HepG2 (cell line): ENCODE measurements around the gene UNC5C.

Source experiments
- CEBPB ChIP-seq: IDR thresholded peaks from 2 replicates; pipeline ENCODE4 v1.6.1; 2011; ENCODE audit warnings: low read depth, low read length, improper control_type of control experiment, borderline replicate concordance
- CHD2 ChIP-seq: IDR thresholded peaks from 2 replicates; pipeline ENCODE4 v1.6.1; 2011; ENCODE audit warnings: low read depth, low read length, improper control_type of control experiment
- HMG20B ChIP-seq: conservative IDR thresholded peaks from 2 replicates; pipeline ENCODE4 v1.6.1; 2016; ENCODE audit warnings: missing genetic modification reagents, missing compliant biosample characterization
- KMT2A ChIP-seq: sonication (generic); formaldehyde crosslinking; IDR thresholded peaks from 2 replicates; pipeline ENCODE4 v1.4.0; 2020; ENCODE audit warnings: missing genetic modification reagents
- MAZ ChIP-seq, 2 experiments: sonication (generic) in 1 of 2; formaldehyde crosslinking in 1 of 2; IDR thresholded peaks; 2 replicates each; pipeline versions ENCODE4 v1.5.0 to v1.6.1; 2012 to 2020; ENCODE audit warnings: low read depth in 2 of 2, mild to moderate bottlenecking in 2 of 2, borderline replicate concordance in 1 of 2, improper control_type of control experiment in 1 of 2, low read length in 1 of 2, missing genetic modification reagents in 1 of 2, moderate library complexity in 1 of 2
- POLR2AphosphoS5 ChIP-seq: IDR thresholded peaks from 2 replicates; pipeline ENCODE4 v1.6.1; 2012; ENCODE audit warnings: low read depth, low read length
- TERF1 ChIP-seq: sonication (generic); formaldehyde crosslinking; IDR thresholded peaks from 2 replicates; pipeline ENCODE4 v1.8.0; 2022; ENCODE audit warnings: mild to moderate bottlenecking, missing genetic modification reagents, moderate library complexity
- THAP7 ChIP-seq: sonication (generic); formaldehyde crosslinking; IDR thresholded peaks from 2 replicates; pipeline ENCODE4 v1.8.1; 2023; ENCODE audit warnings: mild to moderate bottlenecking, missing genetic modification reagents
- ZBTB39 ChIP-seq: sonication (generic); formaldehyde crosslinking; IDR thresholded peaks from 2 replicates; pipeline ENCODE4 v1.5.0; 2020; ENCODE audit warnings: missing genetic modification reagents

- TF ChIP-seq POLR2AphosphoS5 (no peak), CEBPB (no peak), KMT2A (no peak), CHD2 (no peak), MAZ (IDR thresholded peaks at IDR 0.05; ENCODE audit: borderline replicate concordance, low read depth, low read length) (no peak), MAZ (CRISPR knock-in tag; IDR thresholded peaks at IDR 0.05; ENCODE audit: low read depth) (no peak), ZBTB39 (CRISPR knock-in tag) (no peak), TERF1 (CRISPR knock-in tag) (no peak), THAP7 (CRISPR knock-in tag) (no peak), HMG20B (CRISPR knock-in tag) (no peak)
Observed at GRCh38 chr4:95288552-95288951, 260.2 kb downstream of the UNC5C start.
